Cardiac muscle cell (in vitro differentiated cells and primary cell): Measurements from ENCODE around the gene STK17A. TPM values are rescaled to one million over a fixed set of nuclear protein-coding genes. Genes with fewer than 3 reads are reported as not detected.
A peak's percentile ranks its signal among the peaks of the same experiment; 100 is the strongest.

ENCODE experiments used
- DNase-seq, 2 donors: peaks; one replicate each; pipeline versions ENCODE4 v3.0.0 to v3.0.0-alpha.2; 2010 to 2017; ENCODE audit warnings: low read depth in 1 of 2, low spot score in 1 of 2
- H3K27ac ChIP-seq: fragments of 200-600 bp; sonication (generic); 2 replicates; pipeline ENCODE4 v1.5.1; 2016
- H3K27me3 ChIP-seq: fragments of 200-600 bp; sonication (generic); 2 replicates; pipeline ENCODE4 v1.6.0; 2016; ENCODE audit warnings: control low read depth
- H3K36me3 ChIP-seq: fragments of 200-600 bp; sonication (generic); 2 replicates; pipeline ENCODE4 v1.5.1; 2016; ENCODE audit warnings: control low read depth
- H3K4me1 ChIP-seq: fragments of 200-600 bp; sonication (generic); 2 replicates; pipeline ENCODE4 v1.8.1; 2017; ENCODE audit warnings: low read depth, mild to moderate bottlenecking, mixed run types
- H3K4me3 ChIP-seq: fragments of 200-600 bp; sonication (generic); 2 replicates; pipeline ENCODE4 v1.5.1; 2016; ENCODE audit warnings: mild to moderate bottlenecking
- H3K9me3 ChIP-seq: fragments of 200-600 bp; sonication (generic); 2 replicates; pipeline ENCODE4 v1.5.1; 2017; ENCODE audit warnings: low read depth, mild to moderate bottlenecking, control low read depth
- CTCF ChIP-seq: IDR thresholded peaks from 2 replicates; pipeline ENCODE4 v1.5.1; 2012; ENCODE audit warnings: low read depth, mild to moderate bottlenecking, low read length
- polyA plus RNA-seq: library from polyadenylated mRNA; unstranded; fragments of >200 nt; fragmentation: Nextera tagmentation; extraction: Ambion mirVana; gene quantifications from 2 replicates; pipeline ENCODE4 v1.2.1, GENCODE V29; 2016
- total RNA-seq: library from RNA; depleted of rRNA; stranded (reverse); fragments of >200 nt; gene quantifications from 2 replicates; pipeline ENCODE4 v1.2.3, GENCODE V29; 2016

Gene STK17A
- total and polyA plus RNA-seq, 2 experiments from 2014 or later, result 18.0 to 30.4 TPM

DNA sequence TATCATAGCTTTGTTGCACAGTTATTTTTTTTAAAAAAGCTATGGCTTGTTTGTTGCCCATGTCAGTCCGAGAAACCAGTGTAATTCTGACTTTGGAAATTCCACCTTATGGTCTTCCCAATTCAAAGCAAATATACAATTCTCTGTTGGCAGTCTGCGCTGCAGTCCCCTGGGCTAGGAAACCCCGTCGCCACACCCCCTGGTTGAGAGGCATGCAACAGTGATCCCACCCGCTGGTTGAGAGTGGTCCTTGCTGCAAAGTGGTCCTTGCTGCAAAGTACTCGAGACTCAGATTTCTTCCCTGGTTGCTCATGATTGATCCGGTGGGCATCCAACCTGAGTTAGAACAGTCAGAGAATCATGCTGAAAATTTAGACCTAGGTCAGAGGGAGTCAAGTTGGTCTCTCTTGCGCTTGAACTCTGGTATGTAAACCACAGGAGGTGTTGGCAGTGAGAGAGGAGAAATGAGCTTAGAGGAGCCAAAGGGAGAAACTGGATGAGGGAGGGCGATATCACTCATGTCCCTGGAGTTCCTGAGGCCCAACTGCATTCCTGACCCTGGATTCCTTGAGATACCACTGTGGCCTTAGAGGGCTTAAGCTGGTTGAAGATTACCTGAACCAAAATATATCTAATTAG lies 45.0 kb upstream of the STK17A start:
- peak; percentile 59 to 65 for DNase-seq
- peaks cover 14% of the 10 kb centered on the region for H3K4me1 ChIP-seq
- H3K27ac ChIP-seq, result peak overlapping the region; percentile 82
- no peaks in the 10 kb centered on the region for H3K36me3 ChIP-seq
- H3K4me3 ChIP-seq, result no peak overlapping the region
- no peak for TF ChIP-seq CTCF
- no peaks in the 10 kb centered on the region for H3K27me3 ChIP-seq
- no peaks in the 10 kb centered on the region for H3K9me3 ChIP-seq

DNA sequence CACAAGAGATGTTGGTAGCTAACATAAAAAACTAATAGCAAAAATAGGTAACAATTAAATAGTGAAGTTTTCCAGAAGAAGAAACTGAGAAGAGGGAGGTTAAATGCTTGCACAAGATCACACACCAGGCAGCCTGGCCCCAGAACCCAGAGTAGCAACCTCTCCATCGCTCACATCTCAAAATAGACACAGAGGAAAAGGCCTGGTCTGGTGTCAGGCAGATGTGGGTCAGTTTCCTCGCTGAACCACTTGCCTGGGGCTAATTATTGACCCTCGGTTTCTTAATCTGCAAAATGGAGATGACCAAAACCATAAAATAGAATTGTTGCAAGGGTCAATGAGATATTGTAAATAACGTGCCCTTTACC lies 44.5 kb upstream of the STK17A start:
- peak; percentile 7 to 20 for DNase-seq
- Histone ChIP-seq H3K27me3 (no peaks in the 10 kb centered on the region), H3K27ac (peak overlapping the region; percentile 82), H3K36me3 (no peaks in the 10 kb centered on the region), H3K4me3 (no peak overlapping the region), H3K4me1 (peaks cover 14% of the 10 kb centered on the region), H3K9me3 (no peaks in the 10 kb centered on the region)
- TF ChIP-seq CTCF, result no peak

DNA sequence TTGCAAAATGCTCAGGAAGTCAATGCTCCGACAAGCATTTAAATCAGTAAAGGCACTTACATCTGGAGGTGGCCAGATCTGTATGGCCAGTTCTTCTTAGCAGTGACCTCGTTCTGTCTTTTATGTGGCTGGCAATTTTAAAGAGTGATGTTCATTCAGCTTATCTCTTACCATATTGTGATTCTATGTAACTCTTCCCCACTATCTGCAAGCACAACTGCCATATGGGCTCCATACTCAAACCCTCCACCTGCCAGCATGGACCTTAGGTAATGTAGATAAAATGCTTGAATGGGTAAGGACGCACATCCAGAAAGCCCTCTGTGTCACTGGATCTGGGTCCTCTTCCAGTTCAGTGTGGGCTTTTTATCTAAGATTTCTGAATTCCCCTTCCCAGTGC lies 42.4 kb upstream of the STK17A start:
- no peak for TF ChIP-seq CTCF
- Histone ChIP-seq H3K27me3 (no peaks in the 10 kb centered on the region), H3K36me3 (no peaks in the 10 kb centered on the region), H3K9me3 (no peaks in the 10 kb centered on the region), H3K4me1 (peaks cover 14% of the 10 kb centered on the region), H3K27ac (no peak overlapping the region), H3K4me3 (no peak overlapping the region)
- DNase-seq, result no peak

GRCh38 chr7:43542716-43543115 lies 40.2 kb upstream of the STK17A start:
- H3K4me3 ChIP-seq, result no peak overlapping the region
- TF ChIP-seq CTCF, result no peak
- no peak for DNase-seq
- no peaks in the 10 kb centered on the region for H3K27me3 ChIP-seq
- no peak overlapping the region for H3K27ac ChIP-seq
- peaks cover 10% of the 10 kb centered on the region for H3K4me1 ChIP-seq
- H3K36me3 ChIP-seq, result no peaks in the 10 kb centered on the region
- no peaks in the 10 kb centered on the region for H3K9me3 ChIP-seq

GRCh38 chr7:43546231-43546630 lies 36.7 kb upstream of the STK17A start:
- no peaks in the 10 kb centered on the region for H3K36me3 ChIP-seq
- TF ChIP-seq CTCF, result no peak
- no peak overlapping the region for H3K27ac ChIP-seq
- H3K4me1 ChIP-seq, result no peaks in the 10 kb centered on the region
- no peaks in the 10 kb centered on the region for H3K27me3 ChIP-seq
- H3K9me3 ChIP-seq, result no peaks in the 10 kb centered on the region
- no peak overlapping the region for H3K4me3 ChIP-seq
- no peak for DNase-seq
